Measurements from ENCODE around the gene SVOPL. TPM values are rescaled to one million over a fixed set of nuclear protein-coding genes. Genes with fewer than 3 reads are reported as not detected.
A peak's percentile ranks its signal among the peaks of the same experiment; 100 is the strongest.

Gene SVOPL
- total RNA-seq, 1 experiment from 2014 or later: 2.3 TPM

DNA sequence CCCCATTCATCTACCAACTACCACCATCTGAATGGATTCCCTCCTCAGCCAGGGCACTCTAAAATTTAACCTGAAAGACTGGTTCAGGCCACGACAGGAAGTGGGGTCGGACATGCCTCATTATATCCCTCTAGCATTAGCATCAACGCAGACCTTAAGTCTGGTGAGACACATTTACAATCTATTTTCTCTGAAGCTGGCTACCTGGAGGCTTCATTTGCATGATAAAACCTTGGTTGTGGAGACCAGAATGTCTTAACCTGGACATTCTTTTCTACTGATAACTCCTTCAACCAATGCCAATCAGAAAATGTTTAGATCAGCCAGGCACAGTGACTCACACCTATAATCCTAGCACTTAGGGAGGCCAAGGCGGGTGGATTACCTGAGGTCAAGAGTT lies 42.3 kb downstream of the SVOPL start:
- no peak for DNase-seq
- Histone ChIP-seq H3K4me3 (ENCODE audit: insufficient read depth, low read depth, low read length) (no peak overlapping the region), H3K27me3 (ENCODE audit: control insufficient read depth, insufficient read depth, low read length) (no peaks in the 10 kb centered on the region), H3K36me3 (replicated peaks; ENCODE audit: control insufficient read depth, insufficient read depth, low read length) (no peaks in the 10 kb centered on the region)

DNA sequence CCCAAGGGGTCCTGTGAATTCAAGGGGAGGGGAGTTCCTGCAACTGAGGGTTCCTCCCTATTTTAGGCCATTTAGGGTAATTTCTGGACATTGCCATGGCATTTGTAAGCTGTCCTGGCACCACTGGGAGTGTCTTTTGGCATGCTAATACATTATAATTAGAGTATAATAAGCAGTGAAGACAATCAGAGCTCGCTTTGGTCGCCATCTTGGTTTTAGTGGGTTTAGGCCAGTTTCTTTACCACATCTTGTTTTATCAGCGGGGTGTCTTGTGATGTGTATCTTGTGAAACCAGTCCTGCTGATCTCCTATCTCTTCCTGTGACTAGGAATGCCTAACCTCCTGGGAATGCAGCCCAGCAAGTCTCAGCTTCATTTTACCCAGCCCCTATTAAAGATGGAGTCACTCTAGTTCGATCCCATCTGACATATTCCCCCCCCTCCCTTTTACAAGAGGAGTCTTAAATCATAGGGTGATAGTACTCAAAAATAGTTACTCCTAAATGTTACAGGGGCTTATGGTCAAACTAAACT lies 43.2 kb downstream of the SVOPL start:
- Histone ChIP-seq H3K36me3 (replicated peaks; ENCODE audit: control insufficient read depth, insufficient read depth, low read length) (no peaks in the 10 kb centered on the region), H3K4me3 (ENCODE audit: insufficient read depth, low read depth, low read length) (no peak overlapping the region)
- DNase-seq: no peak

DNA sequence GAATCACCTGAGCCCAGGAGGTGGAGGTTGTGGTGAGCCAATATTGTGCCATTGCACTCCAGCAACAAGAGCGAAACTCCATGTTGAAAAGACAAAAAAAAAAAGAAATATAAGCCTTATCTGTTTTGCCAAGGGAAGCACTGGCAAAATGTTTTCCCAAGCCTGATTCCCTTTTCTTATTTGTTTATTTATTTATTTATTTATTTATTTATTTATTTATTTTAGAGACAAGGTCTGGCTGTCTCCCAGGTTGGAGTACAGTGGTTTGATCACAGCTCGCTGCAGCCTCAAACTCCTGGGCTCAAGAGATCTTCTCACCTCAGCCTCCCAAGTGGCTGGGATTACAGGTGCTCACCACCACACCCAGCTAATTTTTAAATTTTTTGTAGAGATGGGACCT lies 44.2 kb downstream of the SVOPL start:
- Histone ChIP-seq H3K27me3 (ENCODE audit: control insufficient read depth, insufficient read depth, low read length) (no peaks in the 10 kb centered on the region), H3K36me3 (replicated peaks; ENCODE audit: control insufficient read depth, insufficient read depth, low read length) (no peaks in the 10 kb centered on the region), H3K4me3 (ENCODE audit: insufficient read depth, low read depth, low read length) (no peak overlapping the region)
- no peak for DNase-seq

More for the DNA sequence above, 43.2 kb downstream of the SVOPL start:
- H3K27me3 ChIP-seq (ENCODE audit: control insufficient read depth, insufficient read depth, low read length): no peaks in the 10 kb centered on the region

DNA sequence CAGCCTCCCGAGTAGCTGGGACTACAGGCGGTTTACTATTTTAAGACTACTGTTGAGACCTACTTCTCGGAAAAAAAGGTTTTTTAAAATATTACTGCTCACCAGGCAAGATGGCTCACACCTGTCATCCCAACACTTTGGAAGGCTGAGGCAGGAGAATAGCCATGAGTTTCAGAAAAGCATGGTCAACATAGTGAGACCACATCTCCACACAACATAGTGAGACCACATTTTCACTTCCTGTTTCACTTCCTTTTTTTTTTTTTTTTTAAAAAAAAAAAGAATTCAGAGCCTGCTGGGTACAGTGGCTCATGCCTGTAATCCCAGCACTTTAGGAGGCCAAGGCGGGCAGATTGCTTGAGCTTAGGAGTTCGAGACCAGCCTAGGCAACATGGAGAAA lies 46.5 kb downstream of the SVOPL start:
- H3K36me3 ChIP-seq (replicated peaks; ENCODE audit: control insufficient read depth, insufficient read depth, low read length): no peaks in the 10 kb centered on the region
- H3K27me3 ChIP-seq (ENCODE audit: control insufficient read depth, insufficient read depth, low read length): no peaks in the 10 kb centered on the region
- no peak for DNase-seq
- H3K4me3 ChIP-seq (ENCODE audit: insufficient read depth, low read depth, low read length): no peak overlapping the region

DNA sequence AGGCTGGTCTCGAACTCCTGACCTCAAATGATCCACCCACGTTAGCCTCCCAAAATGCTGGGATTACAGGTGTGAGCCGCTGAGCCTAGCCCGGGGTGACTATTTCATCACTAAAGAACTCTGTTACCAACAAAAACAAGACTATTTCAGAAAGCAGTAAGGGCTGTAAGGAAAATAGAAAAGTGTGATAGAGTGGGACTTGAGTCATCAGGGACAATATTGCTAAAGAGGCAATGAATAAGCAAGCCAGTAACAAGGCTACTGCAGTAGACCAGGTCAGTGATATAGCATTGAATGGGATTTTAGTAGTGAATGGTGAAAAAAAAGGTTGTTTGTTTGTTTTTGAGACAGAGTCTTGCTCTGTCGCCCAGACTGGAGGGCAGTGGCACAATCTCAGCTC lies 51.7 kb downstream of the SVOPL start:
- Histone ChIP-seq H3K36me3 (replicated peaks; ENCODE audit: control insufficient read depth, insufficient read depth, low read length) (no peaks in the 10 kb centered on the region), H3K27me3 (ENCODE audit: control insufficient read depth, insufficient read depth, low read length) (no peaks in the 10 kb centered on the region), H3K4me3 (ENCODE audit: insufficient read depth, low read depth, low read length) (no peak overlapping the region)
- DNase-seq: no peak

DNA sequence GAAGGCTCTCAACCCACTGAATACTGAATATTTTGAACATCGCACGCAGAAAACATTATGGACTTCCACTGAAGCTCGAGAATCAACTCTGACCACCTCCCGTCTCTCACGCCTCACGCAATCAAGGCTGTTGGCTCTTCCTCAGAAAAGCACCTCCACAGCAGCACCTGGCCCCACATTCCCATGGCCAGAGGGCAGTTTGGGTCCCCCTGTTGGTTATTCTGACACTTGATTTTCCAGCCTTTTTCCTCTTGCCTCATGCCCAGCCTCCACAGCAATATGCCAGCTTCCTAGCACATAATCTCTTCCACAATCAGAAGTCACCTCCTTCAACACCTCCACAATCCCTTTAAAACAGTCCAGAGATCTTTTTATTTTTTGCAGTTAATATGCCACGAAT lies 55.9 kb downstream of the SVOPL start:
- DNase-seq: peak; percentile 83
- no peak overlapping the region for H3K4me3 ChIP-seq (ENCODE audit: insufficient read depth, low read depth, low read length)
- H3K27me3 ChIP-seq (ENCODE audit: control insufficient read depth, insufficient read depth, low read length): no peaks in the 10 kb centered on the region
- H3K36me3 ChIP-seq (replicated peaks; ENCODE audit: control insufficient read depth, insufficient read depth, low read length): no peaks in the 10 kb centered on the region

DNA sequence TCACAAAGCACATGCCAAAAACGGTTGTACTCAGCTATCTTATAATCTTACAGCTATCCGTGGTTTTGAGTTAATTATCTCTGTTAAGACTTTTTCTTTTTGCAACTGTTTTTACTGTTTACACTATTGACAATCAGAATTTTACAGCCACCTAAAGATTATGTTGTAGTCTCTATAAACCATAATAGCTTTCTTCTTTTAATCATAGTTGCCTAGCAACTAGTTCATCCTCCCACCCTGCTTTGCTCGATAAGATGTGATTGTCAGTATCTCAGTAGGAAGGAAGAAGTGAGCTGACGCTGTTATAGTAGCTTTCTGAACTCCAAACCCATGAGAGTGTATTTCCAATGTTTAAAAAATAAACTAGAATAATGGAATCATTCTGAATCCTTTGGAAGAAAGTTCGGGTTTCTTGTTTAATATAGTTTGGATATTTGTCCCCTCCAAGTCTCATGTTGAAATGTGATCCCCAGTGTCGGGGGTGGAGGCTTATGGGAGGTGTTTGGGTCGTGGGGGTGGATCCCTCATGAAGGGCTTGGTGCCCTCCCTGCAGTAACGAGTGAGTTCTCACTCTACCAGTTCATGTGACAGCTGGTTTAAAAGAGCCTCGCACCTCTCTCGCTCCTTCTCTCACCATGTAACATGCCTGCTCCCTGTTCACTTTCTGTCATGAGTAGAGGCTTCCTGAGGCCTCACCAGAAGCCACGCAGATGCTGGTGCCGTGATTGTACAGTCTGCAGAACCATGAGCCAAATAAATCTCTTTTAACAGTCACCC lies 68.1 kb downstream of the SVOPL start:
- no peaks in the 10 kb centered on the region for H3K36me3 ChIP-seq (replicated peaks; ENCODE audit: control insufficient read depth, insufficient read depth, low read length)
- no peak overlapping the region for H3K4me3 ChIP-seq (ENCODE audit: insufficient read depth, low read depth, low read length)
- DNase-seq: no peak
- H3K27me3 ChIP-seq (ENCODE audit: control insufficient read depth, insufficient read depth, low read length): no peaks in the 10 kb centered on the region

DNA sequence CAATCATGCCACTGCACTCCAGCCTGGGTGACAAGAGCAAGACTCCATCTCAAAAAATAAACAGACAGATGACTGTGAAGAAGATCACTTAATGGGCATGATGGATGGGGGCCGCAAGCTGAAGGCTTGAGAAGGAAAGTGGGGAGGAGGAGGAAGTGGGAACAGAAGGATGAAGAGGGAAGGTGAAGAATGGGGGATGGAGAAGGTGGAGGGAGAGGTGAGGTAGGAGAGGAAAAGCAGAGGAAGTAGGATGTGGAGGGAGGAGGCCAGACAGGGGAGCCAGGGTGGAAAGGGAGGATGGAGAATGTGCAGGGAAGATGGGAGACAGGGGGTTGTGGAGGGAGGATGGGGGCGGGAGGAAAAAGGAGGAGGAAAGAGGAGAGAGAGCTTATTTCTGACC lies 68.8 kb downstream of the SVOPL start:
- Histone ChIP-seq H3K36me3 (replicated peaks; ENCODE audit: control insufficient read depth, insufficient read depth, low read length) (no peaks in the 10 kb centered on the region), H3K4me3 (ENCODE audit: insufficient read depth, low read depth, low read length) (no peak overlapping the region), H3K27me3 (ENCODE audit: control insufficient read depth, insufficient read depth, low read length) (no peaks in the 10 kb centered on the region)
- DNase-seq: no peak

DNA sequence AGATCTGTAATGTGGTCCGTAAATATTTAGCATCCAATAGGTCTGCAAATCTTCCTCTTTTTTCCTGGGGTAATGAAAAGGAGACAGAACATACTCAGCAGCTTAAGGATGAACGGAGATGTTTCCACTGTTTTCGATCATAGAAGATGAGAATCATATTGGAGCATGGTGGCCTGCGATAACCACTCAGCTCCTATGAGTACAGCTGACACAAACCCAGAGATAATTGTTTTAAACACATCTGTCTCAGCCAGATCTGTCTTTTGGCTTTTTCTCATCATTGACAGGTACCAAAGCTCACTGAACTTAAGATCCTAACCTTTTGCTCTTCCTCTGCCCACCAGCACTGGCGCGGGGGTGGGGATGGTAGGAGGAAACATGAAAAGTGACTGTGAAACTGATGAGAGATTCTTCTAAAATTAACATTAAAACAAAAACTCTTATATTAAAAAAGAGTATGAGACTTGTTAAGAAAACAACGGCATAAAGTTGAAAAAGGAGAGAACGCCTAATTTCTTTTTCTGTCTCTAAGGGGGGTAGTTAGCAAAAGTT lies 71.0 kb downstream of the SVOPL start:
- Histone ChIP-seq H3K27me3 (ENCODE audit: control insufficient read depth, insufficient read depth, low read length) (no peaks in the 10 kb centered on the region), H3K4me3 (ENCODE audit: insufficient read depth, low read depth, low read length) (no peak overlapping the region), H3K36me3 (replicated peaks; ENCODE audit: control insufficient read depth, insufficient read depth, low read length) (no peaks in the 10 kb centered on the region)
- no peak for DNase-seq

DNA sequence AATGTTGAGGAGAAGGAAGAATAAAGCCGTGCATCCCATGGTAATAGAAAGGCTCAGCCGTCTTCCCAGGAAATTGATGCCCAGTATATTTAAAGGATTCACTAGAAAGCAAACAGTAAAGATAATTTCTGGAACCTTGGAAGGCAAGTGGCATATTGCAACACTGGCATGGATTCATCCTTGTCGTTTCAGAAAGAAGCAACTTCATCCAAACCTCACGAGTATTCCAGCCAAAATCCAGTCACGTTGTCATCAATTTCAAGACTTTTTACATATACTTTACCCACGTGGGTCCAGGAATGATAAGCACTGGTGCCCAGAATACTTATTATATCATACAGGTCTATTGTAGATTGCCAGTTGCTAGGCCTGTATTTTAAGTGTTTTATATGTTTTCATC lies 73.8 kb downstream of the SVOPL start:
- no peaks in the 10 kb centered on the region for H3K27me3 ChIP-seq (ENCODE audit: control insufficient read depth, insufficient read depth, low read length)
- H3K4me3 ChIP-seq (ENCODE audit: insufficient read depth, low read depth, low read length): no peak overlapping the region
- DNase-seq: no peak
- H3K36me3 ChIP-seq (replicated peaks; ENCODE audit: control insufficient read depth, insufficient read depth, low read length): no peaks in the 10 kb centered on the region

DNA sequence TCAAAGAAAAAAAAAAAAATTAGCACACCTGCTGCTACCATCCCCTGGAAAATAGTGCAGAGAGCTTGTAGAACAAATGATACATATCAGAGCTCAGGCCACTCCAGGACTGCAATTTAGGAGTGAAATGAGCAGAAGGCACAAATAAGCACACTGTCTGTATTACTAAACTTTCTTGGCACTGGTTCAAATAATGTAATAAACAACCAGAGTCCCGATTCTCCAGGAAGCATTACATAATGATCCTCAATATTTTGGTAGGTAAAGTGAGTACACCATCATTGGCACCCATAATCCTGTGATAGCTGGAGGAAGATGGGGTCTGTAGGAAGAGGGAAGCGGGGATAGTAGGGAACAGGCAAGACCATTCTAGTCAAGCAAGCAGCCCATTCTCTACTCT lies 74.3 kb downstream of the SVOPL start:
- H3K4me3 ChIP-seq (ENCODE audit: insufficient read depth, low read depth, low read length): no peak overlapping the region
- DNase-seq: no peak
- no peaks in the 10 kb centered on the region for H3K27me3 ChIP-seq (ENCODE audit: control insufficient read depth, insufficient read depth, low read length)
- H3K36me3 ChIP-seq (replicated peaks; ENCODE audit: control insufficient read depth, insufficient read depth, low read length): no peaks in the 10 kb centered on the region

DNA sequence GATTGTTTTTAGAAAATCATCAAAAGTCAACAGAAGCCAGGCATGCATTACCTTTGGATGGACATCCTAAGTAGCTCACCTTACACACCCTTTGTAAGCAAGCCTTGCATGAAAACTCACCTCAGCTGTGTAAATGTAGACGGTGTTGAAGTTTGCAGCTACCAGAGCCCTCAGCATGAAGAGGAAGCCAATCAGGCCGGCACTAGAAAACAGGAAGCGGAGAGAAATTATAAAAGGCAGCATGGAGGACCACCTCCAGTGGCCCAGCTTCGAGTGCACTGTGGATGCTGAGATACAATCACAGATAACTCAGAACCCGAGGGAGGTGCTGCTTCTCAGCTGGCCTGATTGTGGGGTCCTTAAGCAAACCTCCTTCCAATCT lies 75.3 kb downstream of the SVOPL start:
- DNase-seq: no peak
- no peaks in the 10 kb centered on the region for H3K36me3 ChIP-seq (replicated peaks; ENCODE audit: control insufficient read depth, insufficient read depth, low read length)
- H3K27me3 ChIP-seq (ENCODE audit: control insufficient read depth, insufficient read depth, low read length): no peaks in the 10 kb centered on the region
- H3K4me3 ChIP-seq (ENCODE audit: insufficient read depth, low read depth, low read length): no peak overlapping the region

DNA sequence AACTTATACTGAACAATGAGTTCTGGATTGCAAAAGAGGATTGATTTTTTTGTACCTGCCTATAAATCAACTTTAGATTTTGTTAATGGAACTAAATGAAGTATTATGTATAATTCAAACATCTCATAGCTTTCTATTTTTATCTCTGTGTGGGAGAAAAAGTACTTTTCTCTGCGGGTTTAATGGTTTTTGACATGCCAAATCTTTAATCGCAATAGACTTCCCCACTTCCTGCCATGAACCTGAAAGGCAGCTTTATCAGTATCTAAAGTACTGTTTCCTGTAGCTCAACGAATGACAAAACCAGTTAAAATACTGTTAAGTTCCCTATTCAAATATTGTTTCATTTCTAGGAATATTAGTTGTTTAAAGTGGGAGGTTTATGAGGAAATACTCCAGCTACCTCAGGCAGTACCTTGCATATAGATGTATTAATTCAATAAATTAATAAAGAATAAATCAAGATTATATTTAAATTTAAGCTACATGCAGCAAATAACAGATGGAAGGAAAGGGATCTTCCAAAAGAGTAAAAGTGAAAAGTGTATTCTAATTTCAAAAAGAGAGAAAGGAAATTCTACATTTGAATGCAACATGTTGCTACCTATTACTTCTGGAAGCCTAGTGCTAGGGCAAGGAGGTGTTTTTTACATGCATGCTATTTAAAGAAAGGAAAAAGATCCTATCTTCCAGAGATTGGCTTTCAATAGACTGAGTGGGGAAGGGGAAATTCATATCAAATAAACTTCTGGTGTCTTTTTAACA lies 75.9 kb downstream of the SVOPL start:
- H3K4me3 ChIP-seq (ENCODE audit: insufficient read depth, low read depth, low read length): no peak overlapping the region
- no peaks in the 10 kb centered on the region for H3K36me3 ChIP-seq (replicated peaks; ENCODE audit: control insufficient read depth, insufficient read depth, low read length)
- DNase-seq: no peak
- no peaks in the 10 kb centered on the region for H3K27me3 ChIP-seq (ENCODE audit: control insufficient read depth, insufficient read depth, low read length)

DNA sequence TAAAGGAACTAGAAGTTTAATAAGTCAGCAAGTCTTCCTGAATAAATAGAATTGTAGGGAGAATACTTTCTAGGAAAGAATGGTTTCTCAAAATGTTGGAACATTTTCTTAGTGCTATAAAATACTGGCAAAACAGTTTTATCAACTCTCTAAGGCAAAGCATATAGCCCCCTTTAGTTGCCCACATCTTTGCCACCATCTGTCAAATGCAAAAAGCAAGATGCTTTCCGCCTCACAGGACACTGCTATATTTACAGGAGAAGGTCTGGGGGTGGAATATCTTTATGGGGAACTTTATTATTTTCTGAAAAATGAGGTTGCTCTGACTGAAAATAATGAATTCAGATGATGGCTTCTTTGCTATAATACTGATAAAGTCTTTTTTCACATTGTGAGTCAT lies 78.3 kb downstream of the SVOPL start:
- Histone ChIP-seq H3K27me3 (ENCODE audit: control insufficient read depth, insufficient read depth, low read length) (no peaks in the 10 kb centered on the region), H3K36me3 (replicated peaks; ENCODE audit: control insufficient read depth, insufficient read depth, low read length) (no peaks in the 10 kb centered on the region), H3K4me3 (ENCODE audit: insufficient read depth, low read depth, low read length) (no peak overlapping the region)
- no peak for DNase-seq

DNA sequence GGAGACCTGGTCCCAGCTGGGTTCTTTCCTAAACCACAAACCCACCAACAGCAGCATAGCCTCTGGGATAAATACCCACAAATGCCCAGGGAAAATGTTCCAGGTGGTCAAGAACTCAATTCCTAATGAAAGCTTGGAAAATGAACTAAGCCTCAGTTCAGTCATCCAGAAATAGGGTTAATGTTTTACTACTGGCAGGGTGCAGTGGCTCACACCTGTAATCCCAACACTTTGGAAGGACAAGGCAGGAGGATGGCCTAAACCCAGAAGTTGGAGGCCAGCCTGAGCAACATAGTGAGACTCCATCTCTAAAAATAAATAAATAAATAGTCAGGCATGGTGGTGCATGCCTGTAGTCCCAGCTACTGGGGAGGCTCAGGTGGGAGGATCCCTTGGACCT lies 82.2 kb downstream of the SVOPL start:
- Histone ChIP-seq H3K27me3 (ENCODE audit: control insufficient read depth, insufficient read depth, low read length) (no peaks in the 10 kb centered on the region), H3K4me3 (ENCODE audit: insufficient read depth, low read depth, low read length) (no peak overlapping the region), H3K36me3 (replicated peaks; ENCODE audit: control insufficient read depth, insufficient read depth, low read length) (no peaks in the 10 kb centered on the region)
- DNase-seq: no peak

Measured in H7 (cell line).